ENCODE results near the gene ARHGAP24. TPM values are rescaled to one million over a fixed set of nuclear protein-coding genes. Genes with fewer than 3 reads are reported as not detected.

ARHGAP24 gene
- total RNA-seq, 4 donors from 2014 or later = 12.1 to 60.8 (median 18.9) TPM

GRCh38 chr4:85448906-85449890 lies 25.8 kb upstream of the ARHGAP24 start:
- H3K27ac ChIP-seq = peak overlapping the region in 1 of 2 donors; percentile 40
- no peaks in the 10 kb centered on the region for H3K9me3 ChIP-seq
- H3K36me3 ChIP-seq = no peaks in the 10 kb centered on the region
- no peak for DNase-seq
- TF ChIP-seq, protein P1, sequence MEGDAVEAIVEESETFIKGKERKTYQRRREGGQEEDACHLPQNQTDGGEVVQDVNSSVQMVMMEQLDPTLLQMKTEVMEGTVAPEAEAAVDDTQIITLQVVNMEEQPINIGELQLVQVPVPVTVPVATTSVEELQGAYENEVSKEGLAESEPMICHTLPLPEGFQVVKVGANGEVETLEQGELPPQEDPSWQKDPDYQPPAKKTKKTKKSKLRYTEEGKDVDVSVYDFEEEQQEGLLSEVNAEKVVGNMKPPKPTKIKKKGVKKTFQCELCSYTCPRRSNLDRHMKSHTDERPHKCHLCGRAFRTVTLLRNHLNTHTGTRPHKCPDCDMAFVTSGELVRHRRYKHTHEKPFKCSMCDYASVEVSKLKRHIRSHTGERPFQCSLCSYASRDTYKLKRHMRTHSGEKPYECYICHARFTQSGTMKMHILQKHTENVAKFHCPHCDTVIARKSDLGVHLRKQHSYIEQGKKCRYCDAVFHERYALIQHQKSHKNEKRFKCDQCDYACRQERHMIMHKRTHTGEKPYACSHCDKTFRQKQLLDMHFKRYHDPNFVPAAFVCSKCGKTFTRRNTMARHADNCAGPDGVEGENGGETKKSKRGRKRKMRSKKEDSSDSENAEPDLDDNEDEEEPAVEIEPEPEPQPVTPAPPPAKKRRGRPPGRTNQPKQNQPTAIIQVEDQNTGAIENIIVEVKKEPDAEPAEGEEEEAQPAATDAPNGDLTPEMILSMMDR (IDR thresholded peaks at IDR 0.05) = no peak
- no peak for TF ChIP-seq POLR2A (IDR thresholded peaks at IDR 0.05)
- no peaks in the 10 kb centered on the region for H3K27me3 ChIP-seq
- no peak overlapping the region for H3K4me3 ChIP-seq
- intact Hi-C loops (cut with DNase I; ENCODE audit: low total_unique reads) = no loop called here
- H3K4me1 ChIP-seq = no peaks in the 10 kb centered on the region

GRCh38 chr4:85452058-85452731 lies 22.8 kb upstream of the ARHGAP24 start:
- Histone ChIP-seq H3K27me3 (no peaks in the 10 kb centered on the region), H3K4me1 (no peaks in the 10 kb centered on the region), H3K4me3 (no peak overlapping the region), H3K36me3 (no peaks in the 10 kb centered on the region), H3K9me3 (no peaks in the 10 kb centered on the region), H3K27ac (no peak overlapping the region)
- TF ChIP-seq POLR2A (IDR thresholded peaks at IDR 0.05) = no peak
- TF ChIP-seq, protein P1 (IDR thresholded peaks at IDR 0.05) = no peak
- DNase-seq = no peak
- intact Hi-C loops (cut with DNase I; ENCODE audit: low total_unique reads) = no loop called here

GRCh38 chr4:85455942-85456341 lies 19.0 kb upstream of the ARHGAP24 start:
- H3K4me3 ChIP-seq = no peak overlapping the region
- intact Hi-C loops (cut with DNase I; ENCODE audit: low total_unique reads) = no loop called here
- H3K9me3 ChIP-seq = no peaks in the 10 kb centered on the region
- no peaks in the 10 kb centered on the region for H3K4me1 ChIP-seq
- DNase-seq = no peak
- TF ChIP-seq, protein P1 (IDR thresholded peaks at IDR 0.05) = no peak
- no peak for TF ChIP-seq POLR2A (IDR thresholded peaks at IDR 0.05)
- H3K27me3 ChIP-seq = no peaks in the 10 kb centered on the region
- H3K27ac ChIP-seq = no peak overlapping the region
- no peaks in the 10 kb centered on the region for H3K36me3 ChIP-seq

DNA sequence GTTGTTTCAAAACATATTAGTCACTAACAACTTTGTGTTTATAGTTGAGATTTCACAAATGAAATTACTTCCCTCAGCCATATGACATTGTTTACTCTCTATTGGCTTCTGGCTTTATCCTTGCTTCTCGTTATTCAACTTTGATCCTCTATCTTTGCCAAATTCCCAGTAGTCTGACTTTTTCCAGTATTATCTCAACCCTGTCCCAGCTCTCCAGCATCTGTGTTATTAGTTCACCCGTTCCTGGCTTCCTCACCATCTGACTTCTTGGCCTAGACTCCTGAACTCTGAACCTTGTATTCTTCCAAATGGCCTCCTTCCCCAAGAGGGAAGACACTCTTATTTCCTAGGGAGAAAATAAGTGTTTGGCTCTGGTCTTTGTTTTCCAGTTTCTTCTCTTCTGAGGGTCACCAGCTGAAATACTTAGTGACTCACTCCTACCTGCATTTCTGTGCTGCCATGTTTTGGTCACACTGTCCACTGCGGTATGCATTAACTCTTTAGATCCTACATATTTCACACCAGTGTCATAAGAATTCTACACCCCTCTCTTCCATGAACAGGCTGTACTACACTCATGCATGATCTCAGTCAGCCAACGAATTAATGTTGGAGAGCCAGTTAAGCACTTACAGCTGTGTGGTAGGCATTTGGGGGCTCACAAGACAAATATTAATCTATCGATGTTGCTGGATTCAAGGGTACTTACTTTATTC lies 17.0 kb upstream of the ARHGAP24 start:
- Histone ChIP-seq H3K9me3 (no peaks in the 10 kb centered on the region), H3K27me3 (no peaks in the 10 kb centered on the region), H3K4me3 (no peak overlapping the region), H3K4me1 (no peaks in the 10 kb centered on the region), H3K27ac (no peak overlapping the region), H3K36me3 (no peaks in the 10 kb centered on the region)
- DNase-seq = peak in 1 of 2 donors; percentile 21
- TF ChIP-seq, protein P1 (IDR thresholded peaks at IDR 0.05) = no peak
- no peak for TF ChIP-seq POLR2A (IDR thresholded peaks at IDR 0.05)
- intact Hi-C loops (cut with DNase I; ENCODE audit: low total_unique reads) = no loop called here
